ENCODE data around the gene SYT1. TPM values are rescaled to one million over a fixed set of nuclear protein-coding genes. Genes with fewer than 3 reads are reported as not detected.
A peak's percentile ranks its signal among the peaks of the same experiment; 100 is the strongest.
"Not testable (repeated sequence)": the region's sequence is repeated elsewhere in the genome, so short reads cannot be mapped to it uniquely, and the experiment has no call there.

The SYT1 gene
- total RNA-seq (2014; rRNA removed; shearing (Covaris generic)), result 5.5 and 5.9 TPM in 2 replicates

GRCh38 chr12:78864403-78864869 lies at the start of gene SYT1:
Gene SYT1 (plus strand): TSS chr12:78864774.
- peak; percentile 85 for DNase-seq (ENCODE audit: low spot score)

DNA sequence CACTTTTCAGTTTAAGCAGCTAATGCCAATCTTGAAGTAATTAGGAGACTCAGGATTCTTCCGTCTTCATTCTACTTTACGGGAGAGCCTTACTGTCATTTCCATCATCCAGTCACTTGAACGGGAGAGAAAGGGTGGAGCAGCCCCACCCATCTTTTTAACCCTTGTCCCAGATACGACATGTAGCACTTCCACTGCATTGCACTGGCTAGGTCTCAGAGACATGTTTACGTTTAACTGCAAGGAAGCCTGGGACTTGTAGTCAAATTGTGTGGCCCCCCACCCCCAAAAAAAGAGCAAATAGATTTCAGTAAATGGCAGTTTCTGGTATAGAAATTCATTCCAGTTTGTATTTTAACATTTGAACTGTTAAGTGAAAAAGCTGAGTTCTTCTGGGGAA lies 46.1 kb upstream of the SYT1 start:
- DNase-seq (ENCODE audit: low spot score), result no peak

- no peak for DNase-seq (ENCODE audit: low spot score)
Observed at GRCh38 chr12:78820946-78821345, 43.6 kb upstream of the SYT1 start.

DNA sequence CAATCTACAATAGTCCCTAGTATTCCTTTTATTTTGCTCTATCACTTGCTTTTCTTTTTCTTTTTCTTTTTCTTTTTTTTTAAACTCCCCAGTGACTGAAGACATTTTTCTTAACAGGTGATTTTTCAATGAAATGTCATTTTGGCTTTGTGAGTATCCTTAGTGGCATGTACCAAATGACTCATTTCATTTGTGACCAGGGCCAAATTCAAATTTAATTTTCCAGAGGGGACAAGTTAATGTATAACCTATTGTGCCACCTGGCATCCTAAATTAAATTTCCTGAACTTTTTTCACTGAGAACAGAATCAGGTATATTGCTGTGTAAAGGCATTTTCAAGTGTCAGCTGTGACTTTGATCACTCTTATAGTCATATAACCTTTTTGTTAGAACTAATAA lies 39.7 kb upstream of the SYT1 start:
- no peak for DNase-seq (ENCODE audit: low spot score)

DNA sequence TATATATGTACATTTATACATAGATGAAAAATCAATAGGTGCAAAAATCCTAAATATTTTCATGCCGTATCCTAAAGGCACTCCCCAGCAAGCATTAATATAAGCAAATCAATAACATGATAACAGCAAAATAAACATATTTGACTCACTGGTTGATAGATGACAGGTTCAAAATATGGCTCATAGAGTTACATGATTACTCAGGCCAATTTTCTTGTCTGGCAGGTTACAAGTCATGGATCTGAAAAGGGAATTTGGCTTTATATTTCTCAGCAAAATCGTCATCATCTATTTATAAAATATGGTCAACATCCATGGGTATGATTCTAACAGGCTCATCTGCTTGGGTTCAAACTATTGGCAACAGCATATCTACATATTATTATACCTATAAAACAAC lies 34.9 kb upstream of the SYT1 start:
- DNase-seq (ENCODE audit: low spot score), result no peak

GRCh38 chr12:78835493-78835892 lies 29.1 kb upstream of the SYT1 start:
- DNase-seq (ENCODE audit: low spot score), result no peak

- not testable (repeated sequence) for DNase-seq (ENCODE audit: low spot score)
Observed at GRCh38 chr12:78840518-78841019, 24.0 kb upstream of the SYT1 start.

GRCh38 chr12:78853231-78853630 lies 11.3 kb upstream of the SYT1 start:
- DNase-seq (ENCODE audit: low spot score), result no peak

GRCh38 chr12:78863482-78864402 lies 832 bp upstream of the SYT1 start:
- DNase-seq (ENCODE audit: low spot score), result peak; percentile 49

- DNase-seq (ENCODE audit: low spot score), result no peak
Observed at GRCh38 chr12:78864870-78865463, 393 bp downstream of the SYT1 start.

GRCh38 chr12:78865516-78865915 lies 942 bp downstream of the SYT1 start:
- DNase-seq (ENCODE audit: low spot score), result no peak

DNA sequence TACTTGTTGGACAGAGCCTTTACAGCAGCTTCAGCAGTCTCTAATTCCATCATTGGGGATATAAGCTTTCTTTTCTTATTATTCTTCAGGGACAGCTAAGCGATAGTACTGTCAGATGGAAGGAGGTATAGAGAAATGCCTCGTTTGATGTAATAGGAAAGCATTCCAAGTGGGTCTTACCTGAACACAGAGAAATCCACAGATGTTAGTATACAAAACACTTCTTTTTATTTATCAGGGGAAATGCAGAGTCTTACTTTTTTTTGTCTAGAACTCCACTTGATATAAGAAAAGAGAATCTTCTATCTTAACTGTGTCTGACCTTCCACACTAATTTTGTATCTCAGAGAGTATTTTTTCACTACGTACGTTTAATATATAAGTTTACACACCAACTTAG lies 1.9 kb downstream of the SYT1 start:
- no peak for DNase-seq (ENCODE audit: low spot score)

- no peak for DNase-seq (ENCODE audit: low spot score)
Observed at GRCh38 chr12:78870539-78870938, 6.0 kb downstream of the SYT1 start.

DNA sequence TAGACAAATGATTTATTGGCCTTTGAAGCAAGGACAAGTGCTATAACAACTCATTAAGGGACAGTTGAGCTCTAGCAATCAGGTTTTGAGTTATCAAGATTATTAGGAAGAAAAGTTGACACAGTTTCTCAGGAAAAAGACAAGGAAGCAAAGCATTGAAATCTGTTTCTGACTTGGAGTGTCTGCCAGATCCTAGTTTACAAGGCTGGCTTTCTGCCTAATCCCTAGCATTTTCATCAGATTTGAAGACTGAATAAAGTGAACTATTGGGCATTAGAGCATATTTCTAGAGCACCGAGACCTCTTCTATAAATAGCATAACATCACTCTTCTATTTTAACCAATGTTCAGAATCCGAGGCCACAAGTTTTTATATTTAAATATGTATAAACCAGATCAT lies 7.0 kb downstream of the SYT1 start:
- DNase-seq (ENCODE audit: low spot score), result no peak

- no peak for DNase-seq (ENCODE audit: low spot score)
Observed at GRCh38 chr12:78878459-78878858, 13.9 kb downstream of the SYT1 start.

DNA sequence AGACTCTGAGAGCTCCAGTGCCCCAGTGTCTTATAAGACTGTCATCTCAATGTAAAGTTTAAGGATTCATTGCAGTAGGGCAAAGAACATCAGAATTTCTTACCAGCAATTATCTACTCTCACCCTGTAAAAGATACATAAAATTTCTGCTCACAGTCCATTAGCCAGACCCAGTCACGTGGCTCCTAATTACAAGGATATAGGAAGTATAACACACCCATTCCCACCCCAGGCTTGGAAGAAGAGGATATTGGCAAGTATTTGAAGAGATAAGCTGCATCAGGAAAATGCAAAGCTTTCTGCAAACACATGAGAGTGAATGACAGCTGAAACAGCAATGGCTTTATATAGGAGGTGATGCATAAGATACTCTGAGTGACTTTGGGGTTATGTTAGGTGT lies 14.3 kb downstream of the SYT1 start:
- DNase-seq (ENCODE audit: low spot score), result no peak

GRCh38 chr12:78880078-78880477 lies 15.5 kb downstream of the SYT1 start:
- no peak for DNase-seq (ENCODE audit: low spot score)

DNA sequence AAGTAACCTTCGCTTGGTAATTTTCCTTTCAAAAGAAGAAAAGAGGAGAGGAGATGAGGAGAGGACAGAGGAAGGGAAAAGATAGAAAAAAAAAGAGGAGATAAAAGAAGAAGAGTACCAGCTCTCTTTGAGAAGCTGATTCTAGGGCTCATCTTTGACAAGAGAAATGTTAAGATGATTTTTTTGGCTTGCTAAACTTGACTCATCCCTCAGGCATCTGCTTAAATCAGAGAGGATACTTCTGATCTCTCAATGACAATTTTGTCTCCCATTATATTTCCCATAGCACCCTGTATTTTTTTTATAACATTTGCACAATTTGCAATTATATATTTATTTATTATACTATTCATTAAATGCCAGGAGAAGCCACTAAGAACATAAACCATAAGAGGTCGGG lies 17.1 kb downstream of the SYT1 start:
- DNase-seq (ENCODE audit: low spot score), result no peak

DNA sequence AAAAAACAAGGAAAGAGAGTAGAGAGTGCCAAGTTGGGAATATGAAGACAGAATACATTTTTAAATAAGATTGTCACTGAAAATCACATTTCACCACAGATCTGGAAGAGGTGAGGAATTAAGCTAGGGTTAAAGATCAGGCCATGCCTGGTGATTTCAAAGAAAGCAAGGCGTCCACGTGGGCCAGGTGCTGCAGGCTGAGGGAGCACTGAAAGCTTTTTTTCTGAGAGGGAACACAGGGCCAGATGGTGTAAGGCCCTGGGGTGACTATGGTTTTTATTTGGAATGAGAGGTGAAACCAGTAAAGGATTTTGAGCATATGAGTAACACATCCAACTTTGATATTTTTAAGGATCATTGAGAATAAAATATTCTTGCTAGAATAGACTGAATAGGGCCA lies 20.9 kb downstream of the SYT1 start:
- no peak for DNase-seq (ENCODE audit: low spot score)

GRCh38 chr12:78886719-78887407 lies 22.3 kb downstream of the SYT1 start:
- peak; percentile 90 for DNase-seq (ENCODE audit: low spot score)

- DNase-seq (ENCODE audit: low spot score), result no peak
Observed at GRCh38 chr12:78887444-78887843, 22.9 kb downstream of the SYT1 start.

DNA sequence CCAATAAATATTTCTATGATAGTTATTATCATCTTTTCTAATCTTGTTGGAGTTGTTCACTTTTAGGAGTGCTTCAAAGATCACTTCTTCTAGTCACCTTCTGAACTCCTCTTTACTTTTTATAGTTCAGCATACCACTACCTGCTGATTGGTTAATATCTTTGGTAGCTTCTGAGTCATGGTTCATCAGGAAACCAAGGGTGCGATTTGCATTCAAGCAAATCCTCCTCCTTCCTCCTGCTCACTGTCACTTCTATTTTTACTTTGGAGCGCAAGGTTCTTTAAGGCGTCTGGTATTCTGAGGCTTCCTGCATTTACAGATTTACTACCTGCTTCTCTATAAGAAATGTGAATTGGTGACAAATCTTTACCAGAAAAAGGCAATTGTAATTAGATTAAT lies 24.0 kb downstream of the SYT1 start:
- DNase-seq (ENCODE audit: low spot score), result peak; percentile 48
